Measurements from ENCODE around the gene ATXN1. TPM values are rescaled to one million over a fixed set of nuclear protein-coding genes. Genes with fewer than 3 reads are reported as not detected.

Gene ATXN1
- total RNA-seq, 1 experiment from 2014 or later: 5.6 TPM

GRCh38 chr6:16511723-16512489, 249.4 kb downstream of the ATXN1 start:
- Mint-ChIP-seq H3K27ac (no peak overlapping the region; a peak in 1 of 7 replicates), H3K9me3 (no peaks in the 10 kb centered on the region), H3K27me3 (ENCODE audit: low read depth) (no peaks in the 10 kb centered on the region), H3K36me3 (ENCODE audit: insufficient read depth in 1 of 3, low read depth in 3 of 3) (no peaks in the 10 kb centered on the region), H3K4me3 (no peak overlapping the region; a peak in 1 of 5 replicates), H3K4me1 (peaks cover 21% of the 10 kb centered on the region in 2 experiments)
- Histone ChIP-seq H4K91ac (ENCODE audit: insufficient read length, low read depth, low read length) (no peak overlapping the region), H3K9ac (ENCODE audit: extremely low read depth, insufficient read length, low read length) (no peak overlapping the region), H2AFZ (ENCODE audit: low read length) (no peak overlapping the region), H3K79me2 (ENCODE audit: insufficient read depth, low read length) (no peaks in the 10 kb centered on the region), H3K9me3 (ENCODE audit: control insufficient read depth, low read depth, low read length) (no peaks in the 10 kb centered on the region), H3K27ac (ENCODE audit: insufficient read length, low read depth, low read length) (no peak overlapping the region), H3K14ac (ENCODE audit: insufficient read depth, low read length) (no peak overlapping the region), H2BK5ac (ENCODE audit: insufficient read length, low read length) (no peak overlapping the region), H3K23ac (ENCODE audit: insufficient read length, low read depth, low read length) (no peak overlapping the region), H3T11ph (ENCODE audit: low read length) (no peak overlapping the region), H2BK12ac (ENCODE audit: insufficient read length, low read depth, low read length) (no peak overlapping the region), H3K27me3 (ENCODE audit: insufficient read depth, low read length) (no peaks in the 10 kb centered on the region), H3K79me1 (ENCODE audit: insufficient read depth, low read depth, low read length, poor library complexity, severe bottlenecking) (no peaks in the 10 kb centered on the region), H2BK20ac (ENCODE audit: low read depth, low read length, poor library complexity, severe bottlenecking) (no peak overlapping the region), H3K4ac (ENCODE audit: low read depth, low read length) (no peak overlapping the region), H4K20me1 (ENCODE audit: control insufficient read depth, insufficient read depth, insufficient read length) (no peaks in the 10 kb centered on the region), H3K18ac (ENCODE audit: insufficient read length, low read depth, low read length) (no peak overlapping the region), H2AK5ac (ENCODE audit: insufficient read length, low read length) (no peak overlapping the region), H2BK120ac (ENCODE audit: low read depth, low read length, poor library complexity, severe bottlenecking) (no peak overlapping the region), H3K4me1 (ENCODE audit: insufficient read depth, low read length) (peaks cover 3% of the 10 kb centered on the region; the same call in 1 of the 2 replicates), H3K23me2 (ENCODE audit: insufficient read length, low read depth, low read length, poor library complexity, severe bottlenecking) (no peaks in the 10 kb centered on the region), H4K8ac (replicated peaks; ENCODE audit: insufficient read length, low read depth, low read length) (no peak overlapping the region), H4K5ac (ENCODE audit: insufficient read length, low read depth, low read length) (no peak overlapping the region), H3K56ac (ENCODE audit: insufficient read length, low read depth, low read length) (no peak overlapping the region), H2BK15ac (ENCODE audit: low read depth, low read length) (no peak overlapping the region), H3K4me2 (ENCODE audit: insufficient read depth, insufficient read length, low read length) (no peak overlapping the region)
- no peak for TF ChIP-seq CTCF (conservative IDR thresholded peaks at IDR 0.05)
- no CpG with 5 or more reads among the region's 10 CpGs for WGBS (ENCODE audit: extremely low coverage, insufficient read length, low lambda C conversion rate)
- DNase-seq: no peak
